Measurements from ENCODE around the gene EDEM2. TPM values are rescaled to one million over a fixed set of nuclear protein-coding genes. Genes with fewer than 3 reads are reported as not detected.

EDEM2 gene
- polyA plus RNA-seq, 1 donor (not counting 4 experiments of a cell fraction or from before 2014, with no cell fraction given), result 15.4 TPM

DNA sequence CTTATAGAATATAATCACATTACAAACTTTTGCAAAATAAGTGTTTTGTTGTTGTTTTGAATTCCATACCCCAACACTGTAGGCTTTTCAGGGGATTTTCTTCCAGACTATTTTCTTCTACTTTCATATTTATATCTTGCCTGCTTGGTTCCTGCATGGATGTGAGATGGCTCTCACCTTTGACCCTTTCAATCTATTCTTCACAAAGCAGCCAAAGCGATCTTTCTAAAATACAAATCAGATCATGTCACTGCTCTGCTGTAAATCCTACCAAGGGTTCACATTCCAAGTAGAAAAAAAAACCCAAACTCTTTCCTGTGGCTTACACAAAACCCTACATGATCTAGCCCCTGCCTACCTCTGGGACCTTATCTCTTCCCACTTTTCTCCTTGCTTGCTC lies 29.5 kb downstream of the EDEM2 start:
- TF ChIP-seq, protein P1, sequence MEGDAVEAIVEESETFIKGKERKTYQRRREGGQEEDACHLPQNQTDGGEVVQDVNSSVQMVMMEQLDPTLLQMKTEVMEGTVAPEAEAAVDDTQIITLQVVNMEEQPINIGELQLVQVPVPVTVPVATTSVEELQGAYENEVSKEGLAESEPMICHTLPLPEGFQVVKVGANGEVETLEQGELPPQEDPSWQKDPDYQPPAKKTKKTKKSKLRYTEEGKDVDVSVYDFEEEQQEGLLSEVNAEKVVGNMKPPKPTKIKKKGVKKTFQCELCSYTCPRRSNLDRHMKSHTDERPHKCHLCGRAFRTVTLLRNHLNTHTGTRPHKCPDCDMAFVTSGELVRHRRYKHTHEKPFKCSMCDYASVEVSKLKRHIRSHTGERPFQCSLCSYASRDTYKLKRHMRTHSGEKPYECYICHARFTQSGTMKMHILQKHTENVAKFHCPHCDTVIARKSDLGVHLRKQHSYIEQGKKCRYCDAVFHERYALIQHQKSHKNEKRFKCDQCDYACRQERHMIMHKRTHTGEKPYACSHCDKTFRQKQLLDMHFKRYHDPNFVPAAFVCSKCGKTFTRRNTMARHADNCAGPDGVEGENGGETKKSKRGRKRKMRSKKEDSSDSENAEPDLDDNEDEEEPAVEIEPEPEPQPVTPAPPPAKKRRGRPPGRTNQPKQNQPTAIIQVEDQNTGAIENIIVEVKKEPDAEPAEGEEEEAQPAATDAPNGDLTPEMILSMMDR (optimal IDR thresholded peaks at IDR 0.05 in 1 of 3, IDR thresholded peaks at IDR 0.05 in 1 of 3, conservative IDR thresholded peaks at IDR 0.05 in 1 of 3; ENCODE audit: extremely low read depth in 1 of 3, insufficient read depth in 2 of 3, low read length in 3 of 3), result no peak
- no peak for TF ChIP-seq EZH2 (IDR thresholded peaks at IDR 0.05; ENCODE audit: low read length)
- Histone ChIP-seq H4K20me1 (ENCODE audit: control insufficient read depth, extremely low read depth, insufficient read depth, low read length) (no peaks in the 10 kb centered on the region), H3K9ac (ENCODE audit: control insufficient read depth, extremely low read depth, insufficient read depth, low read length) (no peak overlapping the region), H3K36me3 (ENCODE audit: control insufficient read depth in 2 of 2, extremely low read depth in 1 of 2, insufficient read depth in 2 of 2, low read length in 2 of 2) (peaks cover 13 to 26% of the 10 kb centered on the region in 2 experiments), H3K79me2 (ENCODE audit: control insufficient read depth, insufficient read depth, low read length) (no peaks in the 10 kb centered on the region), H3K27ac (ENCODE audit: control insufficient read depth, insufficient read depth, low read length) (no peak overlapping the region), H3K4me3 (ENCODE audit: control insufficient read depth in 2 of 3, extremely low read depth in 1 of 3, insufficient read depth in 2 of 3, low read depth in 1 of 3, low read length in 3 of 3) (no peak overlapping the region), H3K9me3 (ENCODE audit: control insufficient read depth, low read depth, low read length) (no peaks in the 10 kb centered on the region), H2AFZ (ENCODE audit: control insufficient read depth, low read length) (no peak overlapping the region), H3K4me1 (ENCODE audit: control insufficient read depth, extremely low read depth, insufficient read depth, low read length) (no peaks in the 10 kb centered on the region), H3K9me1 (ENCODE audit: control insufficient read depth, extremely low read depth, insufficient read depth, low read length) (no peaks in the 10 kb centered on the region), H3K4me2 (ENCODE audit: control insufficient read depth, extremely low read depth, insufficient read depth, low read depth, low read length) (no peak overlapping the region), H3K27me3 (ENCODE audit: control insufficient read depth, extremely low read depth, insufficient read depth, low read length) (no peaks in the 10 kb centered on the region)
- FAIRE-seq (no peak), DNase-seq (ENCODE audit: low read depth, low spot score) (no peak)
- dilution Hi-C loops (cut with MboI; ENCODE audit: extremely low pct_ligation_motif_present, low sequenced_read_pairs), result no loop called here

DNA sequence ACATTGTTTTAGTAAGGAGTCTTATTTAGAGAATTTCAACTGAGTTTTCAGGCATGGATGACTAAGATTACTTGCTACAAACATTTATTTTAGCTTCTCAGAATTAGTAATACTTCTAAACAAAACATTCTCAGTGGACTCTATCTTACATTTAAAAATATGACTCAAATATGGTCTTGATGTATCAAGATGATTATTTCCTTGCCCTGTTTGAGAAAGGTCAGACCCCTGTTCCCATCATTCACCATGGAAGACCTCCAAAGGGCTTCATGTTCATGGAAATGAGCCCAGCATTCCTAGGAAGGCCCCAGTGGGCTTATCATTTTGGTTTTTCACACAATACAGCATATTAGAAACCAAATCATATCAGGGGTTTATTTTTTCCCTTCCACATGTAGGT lies 29.9 kb downstream of the EDEM2 start:
- H2AFZ ChIP-seq (ENCODE audit: control insufficient read depth, low read length), result no peak overlapping the region
- H3K79me2 ChIP-seq (ENCODE audit: control insufficient read depth, insufficient read depth, low read length), result no peaks in the 10 kb centered on the region
- no peaks in the 10 kb centered on the region for H3K9me3 ChIP-seq (ENCODE audit: control insufficient read depth, low read depth, low read length)
- FAIRE-seq, result no peak
- no peak for DNase-seq (ENCODE audit: low read depth, low spot score)
- H3K9ac ChIP-seq (ENCODE audit: control insufficient read depth, extremely low read depth, insufficient read depth, low read length), result no peak overlapping the region
- H3K9me1 ChIP-seq (ENCODE audit: control insufficient read depth, extremely low read depth, insufficient read depth, low read length), result no peaks in the 10 kb centered on the region
- H3K27me3 ChIP-seq (ENCODE audit: control insufficient read depth, extremely low read depth, insufficient read depth, low read length), result no peaks in the 10 kb centered on the region
- H3K27ac ChIP-seq (ENCODE audit: control insufficient read depth, insufficient read depth, low read length), result no peak overlapping the region
- H3K36me3 ChIP-seq (ENCODE audit: control insufficient read depth in 2 of 2, extremely low read depth in 1 of 2, insufficient read depth in 2 of 2, low read length in 2 of 2), result peaks cover 12 to 24% of the 10 kb centered on the region in 2 experiments
- no peak overlapping the region for H3K4me3 ChIP-seq (ENCODE audit: control insufficient read depth in 2 of 3, extremely low read depth in 1 of 3, insufficient read depth in 2 of 3, low read depth in 1 of 3, low read length in 3 of 3)
- no peak overlapping the region for H3K4me2 ChIP-seq (ENCODE audit: control insufficient read depth, extremely low read depth, insufficient read depth, low read depth, low read length)
- no peaks in the 10 kb centered on the region for H4K20me1 ChIP-seq (ENCODE audit: control insufficient read depth, extremely low read depth, insufficient read depth, low read length)
- dilution Hi-C loops (cut with MboI; ENCODE audit: extremely low pct_ligation_motif_present, low sequenced_read_pairs), result no loop called here
- TF ChIP-seq, protein P1 (optimal IDR thresholded peaks at IDR 0.05 in 1 of 3, IDR thresholded peaks at IDR 0.05 in 1 of 3, conservative IDR thresholded peaks at IDR 0.05 in 1 of 3; ENCODE audit: extremely low read depth in 1 of 3, insufficient read depth in 2 of 3, low read length in 3 of 3), result no peak
- TF ChIP-seq EZH2 (IDR thresholded peaks at IDR 0.05; ENCODE audit: low read length), result no peak
- no peaks in the 10 kb centered on the region for H3K4me1 ChIP-seq (ENCODE audit: control insufficient read depth, extremely low read depth, insufficient read depth, low read length)

Measured in keratinocyte (primary cell).